ENCODE measurements around the gene FIBP. TPM values are rescaled to one million over a fixed set of nuclear protein-coding genes. Genes with fewer than 3 reads are reported as not detected.

Gene FIBP
- polyA plus RNA-seq, 3 donors, result 79.1 to 109 (median 101) TPM

DNA sequence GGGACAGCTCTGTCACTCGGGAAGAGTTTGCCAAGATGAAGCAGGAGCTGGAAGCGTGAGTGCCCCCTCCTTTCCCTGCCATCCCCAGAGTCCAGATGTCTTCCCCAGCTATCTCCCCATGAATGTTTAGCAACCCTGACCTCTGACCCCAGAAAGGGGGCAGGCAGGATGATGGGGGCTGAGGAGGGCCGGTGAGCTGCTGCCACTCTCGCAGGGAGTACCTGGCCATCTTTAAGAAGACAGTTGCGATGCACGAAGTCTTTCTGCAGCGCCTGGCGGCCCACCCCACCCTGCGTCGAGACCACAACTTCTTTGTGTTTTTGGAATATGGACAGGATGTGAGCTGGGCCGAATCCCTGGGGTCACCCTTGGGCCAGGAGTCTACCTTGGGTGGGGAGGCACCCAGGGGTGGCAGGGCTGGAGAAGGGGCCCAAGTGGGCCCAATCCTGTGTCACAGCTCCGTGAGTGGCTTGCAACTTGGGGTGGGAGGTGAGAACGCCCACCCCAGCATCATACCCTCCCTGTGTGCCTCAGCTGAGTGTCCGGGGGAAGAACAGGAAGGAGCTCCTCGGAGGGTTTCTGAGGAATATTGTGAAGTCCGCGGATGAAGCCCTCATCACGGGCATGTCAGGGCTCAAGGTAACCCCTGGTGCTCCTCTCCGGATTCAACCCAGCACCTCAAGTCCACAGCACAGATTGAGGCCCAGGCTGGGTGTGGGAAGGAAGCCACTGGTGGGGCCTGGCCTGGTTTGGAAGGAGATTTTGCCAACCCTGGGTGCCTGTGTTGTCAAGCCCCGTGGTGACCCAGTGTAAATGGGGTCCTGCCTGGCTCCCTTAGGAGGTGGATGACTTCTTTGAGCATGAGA lies 37.8 kb downstream of the FIBP start:
- intact Hi-C loops (cut with micrococcal nuclease), result no loop called here

DNA sequence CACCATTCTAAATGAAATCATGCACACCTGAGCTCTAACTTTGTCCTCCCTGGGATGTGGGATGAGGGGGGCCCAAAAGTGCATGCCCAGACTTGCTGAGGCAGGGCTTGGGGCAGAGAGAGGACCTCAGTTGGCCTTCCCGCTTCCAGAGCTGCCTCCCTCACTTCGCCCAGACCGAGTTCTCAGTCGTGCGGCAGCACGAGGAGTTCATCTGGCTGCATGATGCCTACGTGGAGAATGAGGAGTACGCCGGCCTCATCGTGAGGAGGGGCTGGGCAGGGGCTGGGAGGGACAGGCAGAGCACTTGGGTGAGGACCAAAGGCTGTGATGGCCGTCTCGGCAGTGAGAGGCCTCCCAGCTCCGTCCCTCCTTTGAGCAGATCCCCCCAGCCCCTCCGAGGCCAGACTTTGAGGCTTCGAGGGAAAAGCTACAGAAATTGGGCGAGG lies 38.5 kb downstream of the FIBP start:
- Histone ChIP-seq H3K79me2 (ENCODE audit: insufficient read depth, low read length) (peaks cover 16% of the 10 kb centered on the region), H3K27ac (ENCODE audit: low read depth in 1 of 2, low read length in 2 of 2) (no peak overlapping the region), H3K4me3 (replicated peaks in 1 of 3; ENCODE audit: low read depth in 2 of 3, low read length in 3 of 3) (no peak overlapping the region), H3K4me1 (ENCODE audit: control insufficient read depth in 1 of 2, insufficient read depth in 2 of 2, low read length in 2 of 2) (no peaks in the 10 kb centered on the region), H3K9ac (ENCODE audit: insufficient read depth, low read length, poor library complexity, severe bottlenecking) (no peak overlapping the region), H3K27me3 (ENCODE audit: control insufficient read depth in 2 of 2, insufficient read depth in 2 of 2, low read length in 2 of 2) (no peaks in the 10 kb centered on the region), H3K9me3 (replicated peaks in 1 of 2; ENCODE audit: control insufficient read depth in 1 of 2, insufficient read depth in 1 of 2, low read length in 2 of 2) (peaks cover 4 to 8% of the 10 kb centered on the region in 2 donors), H3K4me2 (replicated peaks; ENCODE audit: extremely low read depth, low read length, poor library complexity, severe bottlenecking) (no peak overlapping the region), H2AFZ (ENCODE audit: insufficient read depth, low read depth, low read length, poor library complexity, severe bottlenecking) (no peak overlapping the region), H3K36me3 (replicated peaks in 1 of 2; ENCODE audit: control insufficient read depth in 1 of 2, insufficient read depth in 2 of 2, low read length in 2 of 2) (peaks cover 29 to 43% of the 10 kb centered on the region in 2 donors), H4K20me1 (ENCODE audit: insufficient read depth, low read length) (peaks cover 53% of the 10 kb centered on the region)
- Mint-ChIP-seq H3K36me3 (peaks cover 28 to 38% of the 10 kb centered on the region in 2 donors), H3K27ac (no peak overlapping the region), H3K9me3 (peaks cover 0 to 10% (median 8%) of the 10 kb centered on the region in 7 donors), H3K4me1 (peaks cover 22% of the 10 kb centered on the region), H3K27me3 (ENCODE audit: low read depth in 3 of 3) (peaks cover 0 to 5% (median 0%) of the 10 kb centered on the region in 3 donors), H3K4me3 (no peak overlapping the region)
- intact Hi-C loops (cut with micrococcal nuclease), result no loop called here
- whole genome bisulfite sequencing (ENCODE audit: insufficient coverage), result 84% methylated on average over 14 of the region's 16 CpGs
- TF ChIP-seq, protein P1, sequence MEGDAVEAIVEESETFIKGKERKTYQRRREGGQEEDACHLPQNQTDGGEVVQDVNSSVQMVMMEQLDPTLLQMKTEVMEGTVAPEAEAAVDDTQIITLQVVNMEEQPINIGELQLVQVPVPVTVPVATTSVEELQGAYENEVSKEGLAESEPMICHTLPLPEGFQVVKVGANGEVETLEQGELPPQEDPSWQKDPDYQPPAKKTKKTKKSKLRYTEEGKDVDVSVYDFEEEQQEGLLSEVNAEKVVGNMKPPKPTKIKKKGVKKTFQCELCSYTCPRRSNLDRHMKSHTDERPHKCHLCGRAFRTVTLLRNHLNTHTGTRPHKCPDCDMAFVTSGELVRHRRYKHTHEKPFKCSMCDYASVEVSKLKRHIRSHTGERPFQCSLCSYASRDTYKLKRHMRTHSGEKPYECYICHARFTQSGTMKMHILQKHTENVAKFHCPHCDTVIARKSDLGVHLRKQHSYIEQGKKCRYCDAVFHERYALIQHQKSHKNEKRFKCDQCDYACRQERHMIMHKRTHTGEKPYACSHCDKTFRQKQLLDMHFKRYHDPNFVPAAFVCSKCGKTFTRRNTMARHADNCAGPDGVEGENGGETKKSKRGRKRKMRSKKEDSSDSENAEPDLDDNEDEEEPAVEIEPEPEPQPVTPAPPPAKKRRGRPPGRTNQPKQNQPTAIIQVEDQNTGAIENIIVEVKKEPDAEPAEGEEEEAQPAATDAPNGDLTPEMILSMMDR (IDR thresholded peaks at IDR 0.05), result no peak
- DNase-seq, result no peak

More for the DNA sequence above, 37.8 kb downstream of the FIBP start:
- no peak overlapping the region for H3K4me2 ChIP-seq (replicated peaks; ENCODE audit: extremely low read depth, low read length, poor library complexity, severe bottlenecking)
- peaks cover 33 to 45% of the 10 kb centered on the region in 2 donors for H3K36me3 Mint-ChIP-seq
- 87% methylated on average over 6 of the region's 20 CpGs for WGBS (ENCODE audit: insufficient coverage)
- peaks cover 35 to 50% of the 10 kb centered on the region in 2 donors for H3K36me3 ChIP-seq (replicated peaks in 1 of 2; ENCODE audit: control insufficient read depth in 1 of 2, insufficient read depth in 2 of 2, low read length in 2 of 2)
- H3K9me3 ChIP-seq (replicated peaks in 1 of 2; ENCODE audit: control insufficient read depth in 1 of 2, insufficient read depth in 1 of 2, low read length in 2 of 2), result peaks cover 4 to 8% of the 10 kb centered on the region in 2 donors
- no peak overlapping the region for H3K9ac ChIP-seq (ENCODE audit: insufficient read depth, low read length, poor library complexity, severe bottlenecking)
- H3K27ac ChIP-seq (ENCODE audit: low read depth in 1 of 2, low read length in 2 of 2), result peak overlapping the region in 1 of 2 donors; percentile 4
- H3K4me1 ChIP-seq (ENCODE audit: control insufficient read depth in 1 of 2, insufficient read depth in 2 of 2, low read length in 2 of 2), result peaks cover 0 to 7% of the 10 kb centered on the region in 2 donors
- no peak overlapping the region for H2AFZ ChIP-seq (ENCODE audit: insufficient read depth, low read depth, low read length, poor library complexity, severe bottlenecking)
- peaks cover 23% of the 10 kb centered on the region for H3K79me2 ChIP-seq (ENCODE audit: insufficient read depth, low read length)
- H3K4me1 Mint-ChIP-seq, result peaks cover 23% of the 10 kb centered on the region
- DNase-seq, result no peak
- TF ChIP-seq, protein P1 (IDR thresholded peaks at IDR 0.05), result no peak
- H3K27ac Mint-ChIP-seq, result no peak overlapping the region
- peaks cover 0 to 10% (median 8%) of the 10 kb centered on the region in 7 donors for H3K9me3 Mint-ChIP-seq
- H3K27me3 Mint-ChIP-seq (ENCODE audit: low read depth in 3 of 3), result peaks cover 0 to 5% (median 0%) of the 10 kb centered on the region in 3 donors
- no peak overlapping the region for H3K4me3 Mint-ChIP-seq
- no peak overlapping the region for H3K4me3 ChIP-seq (replicated peaks in 1 of 3; ENCODE audit: low read depth in 2 of 3, low read length in 3 of 3)
- H3K27me3 ChIP-seq (ENCODE audit: control insufficient read depth in 2 of 2, insufficient read depth in 2 of 2, low read length in 2 of 2), result no peaks in the 10 kb centered on the region
- H4K20me1 ChIP-seq (ENCODE audit: insufficient read depth, low read length), result peaks cover 60% of the 10 kb centered on the region

Data from CD14-positive monocyte (primary cell).